Gastroesophageal sphincter (tissue), 4 donors: ENCODE data around the gene TPX2. TPM values are rescaled to one million over a fixed set of nuclear protein-coding genes. Genes with fewer than 3 reads are reported as not detected.
A peak's percentile ranks its signal among the peaks of the same experiment; 100 is the strongest.

Experiments used
- ATAC-seq: fragments of 150-250 bp; one replicate; pipeline ENCODE4 v1.9.1; 2016; ENCODE audit warnings: mild to moderate bottlenecking, moderate library complexity
- H3K27ac ChIP-seq, 4 donors: fragments of 200-600 bp; sonication (generic) in 3 of 4; 1 replicate in 3 of 4; 2 replicates in 1 of 4; pipeline ENCODE4 v1.5.1; 2016 to 2019
- H3K27me3 ChIP-seq: fragments of 200-600 bp; sonication (generic); one replicate; pipeline ENCODE4 v1.5.1; 2019
- H3K36me3 ChIP-seq, 2 donors: fragments of 200-600 bp; sonication (generic); one replicate each; pipeline ENCODE4 v1.5.1; 2019; ENCODE audit warnings: control low read depth in 1 of 2
- H3K4me1 ChIP-seq, 3 donors: fragments of 200-600 bp; sonication (generic); 1 replicate in 2 of 3; 2 replicates in 1 of 3; pipeline ENCODE4 v1.5.1; 2016 to 2019; ENCODE audit warnings: control low read depth in 2 of 3
- H3K4me3 ChIP-seq, 2 donors: fragments of 200-600 bp; sonication (generic); one replicate each; pipeline ENCODE4 v1.5.1; 2019; ENCODE audit warnings: mild to moderate bottlenecking in 1 of 2, moderate library complexity in 1 of 2
- H3K9me3 ChIP-seq, 3 donors: fragments of 200-600 bp; sonication (generic); one replicate each; pipeline ENCODE4 v1.5.1; 2017 to 2019; ENCODE audit warnings: control low read depth in 2 of 3
- CTCF ChIP-seq, 4 experiments: fragments of 200-600 bp in 2 of 4; fragments of 450-650 bp in 2 of 4; sonication (generic) in 1 of 4; IDR thresholded peaks; one replicate each; pipeline ENCODE4 v1.5.1; 2017 to 2019; ENCODE audit warnings: antibody characterized with exemption in 4 of 4, mild to moderate bottlenecking in 2 of 4, moderate library complexity in 2 of 4
- EP300 ChIP-seq: sonication (generic); formaldehyde crosslinking; IDR thresholded peaks from one replicate; pipeline ENCODE4 v1.6.1; 2017; ENCODE audit warnings: antibody characterized with exemption, mild to moderate bottlenecking
- POLR2A ChIP-seq, 2 donors: fragments of 450-650 bp; IDR thresholded peaks; one replicate each; pipeline ENCODE4 v1.6.1; 2017; ENCODE audit warnings: antibody characterized with exemption in 2 of 2, mild to moderate bottlenecking in 2 of 2, moderate library complexity in 1 of 2
- POLR2AphosphoS5 ChIP-seq: sonication (generic); formaldehyde crosslinking; IDR thresholded peaks from one replicate; pipeline ENCODE4 v1.6.1; 2017; ENCODE audit warnings: antibody characterized with exemption
- WGBS, 2 donors: methylation state at CpG; one replicate each; pipeline ENCODE4 v1.1.5; 2018; ENCODE audit warnings: low coverage in 1 of 2; 5-methylcytosine and 5-hydroxymethylcytosine counted together
- total RNA-seq, 4 donors: library from RNA; depleted of rRNA; stranded (reverse); fragments of >200 nt; gene quantifications; one replicate each; pipeline ENCODE4 v1.1.0, GENCODE V29; 2016

Gene TPX2
- 1 to 10 TPM in 1 of 4 donors, under 1 TPM in 3; 0.13 to 1.4 (median 0.74) TPM for total RNA-seq

GRCh38 chr20:31738729-31739549, at the start of gene TPX2:
TSS of gene TPX2 (plus strand) at chr20:31739290. CDS start at chr20:31757477, 18,187 bp downstream.
- Histone ChIP-seq H3K27ac (peak within 1 kb of the TSS; percentile 57 to 84 (median 76)), H3K4me3 (peak within 1 kb of the TSS; percentile 47 to 60), H3K4me1 (peaks cover 0 to 12% (median 5%) of the 10 kb centered on the region in 3 donors), H3K27me3 (no peaks in the 10 kb centered on the region), H3K9me3 (no peaks in the 10 kb centered on the region), H3K36me3 (no peaks in the 10 kb centered on the region)
- no peak for TF ChIP-seq EP300
- peak in 1 of 2 donors; percentile 26 for TF ChIP-seq POLR2A (IDR thresholded peaks at IDR 0.05)
- TF ChIP-seq CTCF (IDR thresholded peaks at IDR 0.05) = peak in 3 of 4 experiments; percentile 23 to 49 (median 42)
- WGBS, 2 donors = 1 to 2% methylated on average over 9 to 20 of the region's 54 CpGs
- peak; percentile 100 for ATAC-seq

GRCh38 chr20:31690124-31690666, 48.9 kb upstream of the TPX2 start:
- no peaks in the 10 kb centered on the region for H3K9me3 ChIP-seq
- H3K4me3 ChIP-seq = no peak overlapping the region
- WGBS, 2 donors = 71 to 87% methylated on average over 2 to 3 of the region's 3 CpGs
- peaks cover 0 to 36% of the 10 kb centered on the region in 2 donors for H3K36me3 ChIP-seq
- ATAC-seq = no peak
- no peak for TF ChIP-seq POLR2A (IDR thresholded peaks at IDR 0.05)
- TF ChIP-seq CTCF (IDR thresholded peaks at IDR 0.05) = no peak
- no peak for TF ChIP-seq POLR2AphosphoS5
- no peak for TF ChIP-seq EP300
- peaks cover 0 to 49% (median 3%) of the 10 kb centered on the region in 3 donors for H3K4me1 ChIP-seq
- H3K27ac ChIP-seq = no peak overlapping the region
- no peaks in the 10 kb centered on the region for H3K27me3 ChIP-seq

- TF ChIP-seq CTCF (IDR thresholded peaks at IDR 0.05) = no peak
- TF ChIP-seq EP300 = no peak
- TF ChIP-seq POLR2AphosphoS5 = no peak
- TF ChIP-seq POLR2A (IDR thresholded peaks at IDR 0.05) = no peak
- no peak for ATAC-seq
- no peak overlapping the region for H3K4me3 ChIP-seq
- peaks cover 0 to 47% (median 5%) of the 10 kb centered on the region in 3 donors for H3K4me1 ChIP-seq
- no peak overlapping the region for H3K27ac ChIP-seq
- peaks cover 0 to 41% of the 10 kb centered on the region in 2 donors for H3K36me3 ChIP-seq
- no peaks in the 10 kb centered on the region for H3K27me3 ChIP-seq
- no peaks in the 10 kb centered on the region for H3K9me3 ChIP-seq
- WGBS, 2 donors = 21 to 75% methylated on average over 1 of the region's 1 CpG
These were observed 47.3 kb upstream of the TPX2 start for GRCh38 chr20:31691646-31692275.

GRCh38 chr20:31693402-31693801, 45.7 kb upstream of the TPX2 start:
- WGBS, 2 donors = 88% methylated on average over 6 of the region's 6 CpGs
- H3K4me1 ChIP-seq = peaks cover 0 to 53% (median 6%) of the 10 kb centered on the region in 3 donors
- peaks cover 0 to 26% of the 10 kb centered on the region in 2 donors for H3K36me3 ChIP-seq
- H3K27me3 ChIP-seq = no peaks in the 10 kb centered on the region
- no peak overlapping the region for H3K4me3 ChIP-seq
- no peak for TF ChIP-seq EP300
- TF ChIP-seq CTCF (IDR thresholded peaks at IDR 0.05) = no peak
- no peak for TF ChIP-seq POLR2A (IDR thresholded peaks at IDR 0.05)
- no peak for TF ChIP-seq POLR2AphosphoS5
- no peaks in the 10 kb centered on the region for H3K9me3 ChIP-seq
- ATAC-seq = no peak
- H3K27ac ChIP-seq = no peak overlapping the region
